ENCODE results near the gene ZNF804A. TPM values are rescaled to one million over a fixed set of nuclear protein-coding genes. Genes with fewer than 3 reads are reported as not detected.
"Not testable (repeated sequence)": the region's sequence is repeated elsewhere in the genome, so short reads cannot be mapped to it uniquely, and the experiment has no call there.

The ZNF804A gene
- total RNA-seq, 2 experiments from 2014 or later = not detected

DNA sequence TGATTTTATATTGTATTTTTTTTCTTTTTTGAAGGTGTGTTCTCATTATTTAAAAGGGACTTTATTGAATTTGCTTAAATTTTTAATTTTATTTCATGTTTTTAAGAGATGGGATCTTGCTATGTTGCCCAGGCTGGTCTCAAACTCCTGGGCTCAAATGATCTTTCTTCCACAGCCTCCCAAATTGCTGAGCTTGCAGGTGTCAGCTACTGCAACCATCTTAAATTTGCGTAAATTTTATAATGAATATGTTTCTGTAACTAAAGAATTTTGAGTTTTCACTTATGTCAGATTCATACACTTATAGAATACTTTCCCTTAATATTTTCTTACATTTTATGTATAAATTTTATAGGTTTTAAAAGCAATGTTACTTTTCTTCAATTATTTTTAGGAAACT lies 157.8 kb downstream of the ZNF804A start:
- intact Hi-C loops (cut with DNase I, micrococcal nuclease) = no loop called here
- H3K9me3 ChIP-seq (ENCODE audit: control insufficient read depth in 1 of 2, insufficient read depth in 1 of 2, low read length in 2 of 2) = no peaks in the 10 kb centered on the region
- H3K36me3 ChIP-seq (ENCODE audit: insufficient read depth, low read length) = no peaks in the 10 kb centered on the region
- H3K27ac ChIP-seq (ENCODE audit: low read depth in 1 of 2, low read length in 2 of 2) = no peak overlapping the region
- Mint-ChIP-seq H3K27me3 (no peaks in the 10 kb centered on the region), H3K4me1 (ENCODE audit: low read depth) (no peaks in the 10 kb centered on the region), H3K36me3 (ENCODE audit: low read depth) (no peaks in the 10 kb centered on the region), H3K4me3 (no peak overlapping the region), H3K27ac (no peak overlapping the region), H3K9me3 (peaks cover 5% of the 10 kb centered on the region)
- CTCF ChIA-PET = no interaction called here
- DNase-seq (no peak), ATAC-seq (ENCODE audit: poor library complexity) (no peak)
- POLR2A ChIA-PET = no interaction called here
- TF ChIP-seq, protein P1, sequence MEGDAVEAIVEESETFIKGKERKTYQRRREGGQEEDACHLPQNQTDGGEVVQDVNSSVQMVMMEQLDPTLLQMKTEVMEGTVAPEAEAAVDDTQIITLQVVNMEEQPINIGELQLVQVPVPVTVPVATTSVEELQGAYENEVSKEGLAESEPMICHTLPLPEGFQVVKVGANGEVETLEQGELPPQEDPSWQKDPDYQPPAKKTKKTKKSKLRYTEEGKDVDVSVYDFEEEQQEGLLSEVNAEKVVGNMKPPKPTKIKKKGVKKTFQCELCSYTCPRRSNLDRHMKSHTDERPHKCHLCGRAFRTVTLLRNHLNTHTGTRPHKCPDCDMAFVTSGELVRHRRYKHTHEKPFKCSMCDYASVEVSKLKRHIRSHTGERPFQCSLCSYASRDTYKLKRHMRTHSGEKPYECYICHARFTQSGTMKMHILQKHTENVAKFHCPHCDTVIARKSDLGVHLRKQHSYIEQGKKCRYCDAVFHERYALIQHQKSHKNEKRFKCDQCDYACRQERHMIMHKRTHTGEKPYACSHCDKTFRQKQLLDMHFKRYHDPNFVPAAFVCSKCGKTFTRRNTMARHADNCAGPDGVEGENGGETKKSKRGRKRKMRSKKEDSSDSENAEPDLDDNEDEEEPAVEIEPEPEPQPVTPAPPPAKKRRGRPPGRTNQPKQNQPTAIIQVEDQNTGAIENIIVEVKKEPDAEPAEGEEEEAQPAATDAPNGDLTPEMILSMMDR (IDR thresholded peaks at IDR 0.05) = no peak
- no peaks in the 10 kb centered on the region for H3K4me1 ChIP-seq (ENCODE audit: insufficient read depth, low read length)
- H3K4me3 ChIP-seq (ENCODE audit: low read length) = no peak overlapping the region
- H3K27me3 ChIP-seq (ENCODE audit: control insufficient read depth in 1 of 2, insufficient read depth in 2 of 2, low read length in 2 of 2) = no peaks in the 10 kb centered on the region

DNA sequence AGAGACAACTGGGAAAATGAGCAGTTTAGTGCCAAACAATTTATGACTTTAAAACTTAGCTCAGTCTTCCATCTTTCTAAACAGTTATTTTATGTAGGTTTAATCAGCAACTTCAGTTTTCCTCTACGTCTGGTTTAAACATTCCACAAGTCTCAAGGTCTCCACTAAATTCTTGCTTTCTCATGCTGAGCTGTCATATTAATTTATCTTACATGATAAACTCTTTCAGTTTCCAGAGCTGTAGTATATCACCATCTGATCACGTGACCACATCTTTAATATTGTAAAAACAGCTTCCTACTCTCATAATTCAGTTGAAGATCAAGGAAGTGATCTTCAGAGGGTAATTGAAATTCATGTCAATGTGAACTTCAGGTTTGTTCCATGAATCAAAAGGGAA lies 158.6 kb downstream of the ZNF804A start:
- no peaks in the 10 kb centered on the region for H3K4me1 ChIP-seq (ENCODE audit: insufficient read depth, low read length)
- intact Hi-C loops (cut with DNase I, micrococcal nuclease) = no loop called here
- CTCF ChIA-PET = no interaction called here
- H3K9me3 ChIP-seq (ENCODE audit: control insufficient read depth in 1 of 2, insufficient read depth in 1 of 2, low read length in 2 of 2) = no peaks in the 10 kb centered on the region
- H3K4me3 ChIP-seq (ENCODE audit: low read length) = no peak overlapping the region
- Mint-ChIP-seq H3K27ac (no peak overlapping the region), H3K4me1 (ENCODE audit: low read depth) (no peaks in the 10 kb centered on the region), H3K36me3 (ENCODE audit: low read depth) (no peaks in the 10 kb centered on the region), H3K9me3 (peaks cover 5% of the 10 kb centered on the region), H3K27me3 (no peaks in the 10 kb centered on the region), H3K4me3 (no peak overlapping the region)
- H3K27ac ChIP-seq (ENCODE audit: low read depth in 1 of 2, low read length in 2 of 2) = no peak overlapping the region
- no peaks in the 10 kb centered on the region for H3K36me3 ChIP-seq (ENCODE audit: insufficient read depth, low read length)
- TF ChIP-seq, protein P1 (IDR thresholded peaks at IDR 0.05) = no peak
- ATAC-seq (ENCODE audit: poor library complexity) (no peak), DNase-seq (no peak)
- POLR2A ChIA-PET = no interaction called here
- H3K27me3 ChIP-seq (ENCODE audit: control insufficient read depth in 1 of 2, insufficient read depth in 2 of 2, low read length in 2 of 2) = no peaks in the 10 kb centered on the region

DNA sequence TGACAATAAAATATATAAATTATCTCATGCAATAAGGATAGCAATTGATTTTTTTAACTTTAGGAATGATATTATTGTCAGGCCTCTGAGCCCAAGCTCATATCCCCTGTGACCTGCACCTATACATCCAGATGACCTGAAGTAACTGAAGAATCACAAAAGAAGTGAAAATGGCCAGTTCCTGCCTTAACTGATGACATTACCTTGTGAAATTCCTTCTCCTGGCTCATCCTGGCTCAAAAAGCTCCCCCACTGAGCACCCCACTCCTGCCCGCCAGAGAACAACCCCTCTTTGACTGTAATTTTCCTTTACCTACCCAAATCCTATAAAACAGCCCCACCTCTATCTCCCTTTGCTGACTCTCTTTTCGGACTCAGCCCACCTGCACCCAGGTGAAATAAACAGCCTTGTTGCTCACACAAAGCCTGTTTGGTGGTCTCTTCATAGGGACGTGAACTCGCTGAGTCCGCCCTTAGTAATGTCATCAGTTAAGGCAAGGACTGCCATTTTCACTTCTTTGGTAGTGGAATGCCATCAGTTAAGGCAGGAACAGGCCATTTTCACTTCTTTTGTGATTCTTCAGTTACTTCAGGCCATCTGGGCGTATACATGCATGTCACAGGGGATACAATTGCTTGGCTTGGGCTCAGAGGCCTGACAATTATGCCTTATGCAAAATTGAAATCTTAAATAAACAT lies 161.4 kb downstream of the ZNF804A start:
- H3K27ac ChIP-seq (ENCODE audit: low read depth in 1 of 2, low read length in 2 of 2); intact Hi-C loops (cut with DNase I, micrococcal nuclease); H3K9me3 ChIP-seq (ENCODE audit: control insufficient read depth in 1 of 2, insufficient read depth in 1 of 2, low read length in 2 of 2); H3K4me3 ChIP-seq (ENCODE audit: low read length); H3K9me3 Mint-ChIP-seq; DNase-seq; H3K27me3 ChIP-seq (ENCODE audit: control insufficient read depth in 1 of 2, insufficient read depth in 2 of 2, low read length in 2 of 2); H3K27me3 Mint-ChIP-seq; CTCF ChIA-PET; H3K4me1 ChIP-seq (ENCODE audit: insufficient read depth, low read length); ATAC-seq (ENCODE audit: poor library complexity); H3K36me3 Mint-ChIP-seq (ENCODE audit: low read depth); H3K4me1 Mint-ChIP-seq (ENCODE audit: low read depth); H3K36me3 ChIP-seq (ENCODE audit: insufficient read depth, low read length); POLR2A ChIA-PET; H3K27ac Mint-ChIP-seq; H3K4me3 Mint-ChIP-seq: not testable (repeated sequence)

DNA sequence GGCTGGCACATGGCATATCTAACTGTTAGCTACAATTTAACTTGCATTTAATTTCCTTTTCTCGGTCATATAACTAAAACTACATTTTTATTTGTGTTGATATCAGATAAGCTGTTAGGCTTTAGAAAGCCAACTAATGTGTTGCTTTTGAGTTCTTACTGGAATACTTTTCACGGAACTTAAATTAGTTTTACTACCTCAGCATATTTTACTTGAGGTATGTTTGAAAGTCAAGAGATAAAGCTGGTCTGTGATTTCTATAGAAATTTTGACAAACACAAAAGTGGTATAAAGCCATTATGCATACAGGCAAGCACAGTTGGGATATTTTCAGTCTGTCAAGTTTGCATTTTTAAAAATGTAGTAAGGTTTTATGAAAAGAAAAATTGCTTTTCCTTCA lies 162.6 kb downstream of the ZNF804A start:
- no peak overlapping the region for H3K4me3 ChIP-seq (ENCODE audit: low read length)
- no peaks in the 10 kb centered on the region for H3K9me3 ChIP-seq (ENCODE audit: control insufficient read depth in 1 of 2, insufficient read depth in 1 of 2, low read length in 2 of 2)
- ATAC-seq (ENCODE audit: poor library complexity) (no peak), DNase-seq (no peak)
- Mint-ChIP-seq H3K4me1 (ENCODE audit: low read depth) (no peaks in the 10 kb centered on the region), H3K27ac (no peak overlapping the region), H3K27me3 (no peaks in the 10 kb centered on the region), H3K4me3 (no peak overlapping the region), H3K36me3 (ENCODE audit: low read depth) (no peaks in the 10 kb centered on the region), H3K9me3 (peaks cover 5% of the 10 kb centered on the region)
- intact Hi-C loops (cut with DNase I, micrococcal nuclease) = no loop called here
- no peaks in the 10 kb centered on the region for H3K27me3 ChIP-seq (ENCODE audit: control insufficient read depth in 1 of 2, insufficient read depth in 2 of 2, low read length in 2 of 2)
- POLR2A ChIA-PET = no interaction called here
- CTCF ChIA-PET = no interaction called here
- no peaks in the 10 kb centered on the region for H3K4me1 ChIP-seq (ENCODE audit: insufficient read depth, low read length)
- TF ChIP-seq, protein P1 (IDR thresholded peaks at IDR 0.05) = no peak
- H3K36me3 ChIP-seq (ENCODE audit: insufficient read depth, low read length) = no peaks in the 10 kb centered on the region
- no peak overlapping the region for H3K27ac ChIP-seq (ENCODE audit: low read depth in 1 of 2, low read length in 2 of 2)
